Mesenchymal stem cell (in vitro differentiated cells and primary cell): ENCODE data around the gene CACNA2D3.
A peak's percentile ranks its signal among the peaks of the same experiment; 100 is the strongest.

ENCODE experiments used
- DNase-seq: peaks from one replicate; pipeline ENCODE4 v3.0.0-alpha.2; 2013
- H2AFZ ChIP-seq: one replicate; pipeline ENCODE4 v1.6.1; 2013; ENCODE audit warnings: low read depth, mild to moderate bottlenecking, control low read depth, inconsistent platforms, low read length, moderate library complexity
- H2AK5ac ChIP-seq: 2 replicates; pipeline ENCODE4 v1.6.1; 2013; ENCODE audit warnings: low read length, moderate library complexity, mild to moderate bottlenecking, inconsistent platforms; ENCODE audit not compliant: severe bottlenecking
- H2BK120ac ChIP-seq: one replicate; pipeline ENCODE4 v1.6.1; 2013; ENCODE audit warnings: low read depth, mild to moderate bottlenecking, inconsistent platforms, low read length, moderate library complexity
- H2BK12ac ChIP-seq, 2 experiments: one replicate each; pipeline ENCODE4 v1.6.1; 2013; ENCODE audit warnings: inconsistent platforms in 2 of 2, low read length in 2 of 2, mild to moderate bottlenecking in 2 of 2, moderate library complexity in 2 of 2, control low read depth in 1 of 2
- H2BK15ac ChIP-seq: one replicate; pipeline ENCODE4 v1.6.1; 2013; ENCODE audit warnings: mild to moderate bottlenecking, low read depth, inconsistent platforms; ENCODE audit not compliant: poor library complexity, severe bottlenecking
- H2BK5ac ChIP-seq: 2 replicates; pipeline ENCODE4 v1.6.1; 2013; ENCODE audit warnings: low read depth, mild to moderate bottlenecking, low read length, control low read depth, inconsistent platforms; ENCODE audit not compliant: poor library complexity, severe bottlenecking
- H3K14ac ChIP-seq, 2 experiments: one replicate each; pipeline ENCODE4 v1.6.1; 2013; ENCODE audit warnings: inconsistent platforms in 2 of 2, low read length in 2 of 2, control low read depth in 1 of 2, mild to moderate bottlenecking in 1 of 2, moderate library complexity in 1 of 2
- H3K18ac ChIP-seq, 2 experiments: one replicate each; pipeline ENCODE4 v1.6.1; 2013; ENCODE audit warnings: inconsistent platforms in 2 of 2, low read length in 2 of 2, control low read depth in 1 of 2, low read depth in 1 of 2, mild to moderate bottlenecking in 1 of 2
- H3K23ac ChIP-seq, 2 experiments: one replicate each; pipeline ENCODE4 v1.6.1; 2013; ENCODE audit warnings: inconsistent platforms in 2 of 2, low read length in 2 of 2, mild to moderate bottlenecking in 2 of 2, moderate library complexity in 2 of 2, control low read depth in 1 of 2
- H3K27ac ChIP-seq: 2 replicates; pipeline ENCODE4 v1.5.1; 2013; ENCODE audit warnings: mild to moderate bottlenecking, moderate library complexity, low read length, control low read depth, inconsistent platforms; ENCODE audit not compliant: poor library complexity, severe bottlenecking
- H3K27me3 ChIP-seq, 2 experiments: 2 replicates each; pipeline versions ENCODE4 v1.6.1 to v1.7.0; 2013; ENCODE audit warnings: low read length in 2 of 2, mild to moderate bottlenecking in 2 of 2, moderate library complexity in 2 of 2, control low read depth in 1 of 2, inconsistent platforms in 1 of 2; ENCODE audit not compliant: control insufficient read depth in 1 of 2, insufficient read depth in 1 of 2
- H3K36me3 ChIP-seq, 2 experiments: 2 replicates each; pipeline versions ENCODE4 v1.6.1 to v1.7.0; 2013; ENCODE audit warnings: low read length in 2 of 2, control low read depth in 1 of 2, inconsistent platforms in 1 of 2, low read depth in 1 of 2, mild to moderate bottlenecking in 1 of 2; ENCODE audit not compliant: insufficient read depth in 2 of 2, control insufficient read depth in 1 of 2
- H3K4ac ChIP-seq, 2 experiments: one replicate each; pipeline ENCODE4 v1.6.1; 2013; ENCODE audit warnings: inconsistent platforms in 2 of 2, low read length in 2 of 2, mild to moderate bottlenecking in 2 of 2, moderate library complexity in 2 of 2, control low read depth in 1 of 2, low read depth in 1 of 2
- H3K4me1 ChIP-seq: 2 replicates; pipeline ENCODE4 v1.6.1; 2013; ENCODE audit warnings: low read depth, low read length, control low read depth; ENCODE audit not compliant: control insufficient read depth, insufficient read depth
- H3K4me2 ChIP-seq: 2 replicates; pipeline ENCODE4 v1.6.1; 2013; ENCODE audit warnings: low read length, mild to moderate bottlenecking, inconsistent platforms; ENCODE audit not compliant: poor library complexity, severe bottlenecking
- H3K4me3 ChIP-seq, 2 experiments: 2 replicates each; pipeline versions ENCODE4 v1.5.1 to v1.7.0; 2013; ENCODE audit warnings: low read length in 2 of 2, mild to moderate bottlenecking in 2 of 2, control low read depth in 1 of 2, low read depth in 1 of 2; ENCODE audit not compliant: insufficient read depth in 1 of 2
- H3K79me1 ChIP-seq: replicated peaks from 2 replicates; pipeline ENCODE4 v1.6.1; 2013; ENCODE audit warnings: mild to moderate bottlenecking, control low read depth, low read length, inconsistent platforms; ENCODE audit not compliant: poor library complexity, severe bottlenecking
- H3K9ac ChIP-seq: 2 replicates; pipeline ENCODE4 v1.7.0; 2013; ENCODE audit warnings: mild to moderate bottlenecking, low read length, moderate library complexity
- H3K9me3 ChIP-seq: 2 replicates; pipeline ENCODE4 v1.7.0; 2013; ENCODE audit warnings: mild to moderate bottlenecking, low read length; ENCODE audit not compliant: control insufficient read depth
- H4K8ac ChIP-seq: one replicate; pipeline ENCODE4 v1.6.1; 2013; ENCODE audit warnings: inconsistent platforms, mild to moderate bottlenecking, low read length, moderate library complexity
- H4K91ac ChIP-seq: one replicate; pipeline ENCODE4 v1.6.1; 2013; ENCODE audit warnings: mild to moderate bottlenecking, low read length, inconsistent platforms
- WGBS: methylation state at CpG from one replicate; pipeline ENCODE4 v1.1.7; 2013; ENCODE audit warnings: mixed read lengths; 5-methylcytosine and 5-hydroxymethylcytosine counted together

CACNA2D3 gene

DNA sequence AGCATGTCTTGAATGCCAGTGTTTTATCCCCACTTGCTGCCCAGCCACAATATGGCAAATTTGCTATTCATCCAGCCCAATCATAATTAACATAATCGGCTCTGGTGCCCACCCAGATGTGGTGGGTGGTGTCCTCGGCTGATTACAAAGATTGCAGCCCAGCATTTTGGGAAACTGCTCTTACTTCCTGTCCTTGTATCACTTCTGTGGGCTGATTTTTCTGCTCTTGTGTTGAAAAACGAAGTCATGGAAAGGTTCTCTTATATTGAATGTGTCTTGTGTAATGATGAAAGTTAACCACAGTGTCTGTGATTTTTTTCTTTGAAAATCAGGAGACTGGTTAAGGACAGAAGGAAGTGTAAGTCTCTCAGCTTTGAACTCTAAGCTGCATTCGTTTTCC lies 141.7 kb downstream of the CACNA2D3 start:
- H3K9me3 ChIP-seq, result no peaks in the 10 kb centered on the region
- no peak overlapping the region for H3K27ac ChIP-seq
- WGBS, result 39% methylated on average over 4 of the region's 4 CpGs
- no peak overlapping the region for H2BK12ac ChIP-seq
- H4K8ac ChIP-seq, result no peak overlapping the region
- peaks cover 0 to 7% of the 10 kb centered on the region in 2 experiments for H3K27me3 ChIP-seq
- no peak overlapping the region for H4K91ac ChIP-seq
- no peak overlapping the region for H3K14ac ChIP-seq
- H3K4me2 ChIP-seq, result no peak overlapping the region
- H3K18ac ChIP-seq, result no peak overlapping the region
- H3K79me1 ChIP-seq, result no peaks in the 10 kb centered on the region
- H2BK5ac ChIP-seq, result no peak overlapping the region
- H3K9ac ChIP-seq, result no peak overlapping the region
- no peak overlapping the region for H2AK5ac ChIP-seq
- H3K4ac ChIP-seq, result no peak overlapping the region
- H3K4me1 ChIP-seq, result no peaks in the 10 kb centered on the region
- H3K36me3 ChIP-seq, result no peaks in the 10 kb centered on the region
- no peak overlapping the region for H2BK15ac ChIP-seq
- no peak overlapping the region for H2BK120ac ChIP-seq
- H3K4me3 ChIP-seq, result no peak overlapping the region
- DNase-seq, result no peak
- no peak overlapping the region for H2AFZ ChIP-seq
- H3K23ac ChIP-seq, result no peak overlapping the region

DNA sequence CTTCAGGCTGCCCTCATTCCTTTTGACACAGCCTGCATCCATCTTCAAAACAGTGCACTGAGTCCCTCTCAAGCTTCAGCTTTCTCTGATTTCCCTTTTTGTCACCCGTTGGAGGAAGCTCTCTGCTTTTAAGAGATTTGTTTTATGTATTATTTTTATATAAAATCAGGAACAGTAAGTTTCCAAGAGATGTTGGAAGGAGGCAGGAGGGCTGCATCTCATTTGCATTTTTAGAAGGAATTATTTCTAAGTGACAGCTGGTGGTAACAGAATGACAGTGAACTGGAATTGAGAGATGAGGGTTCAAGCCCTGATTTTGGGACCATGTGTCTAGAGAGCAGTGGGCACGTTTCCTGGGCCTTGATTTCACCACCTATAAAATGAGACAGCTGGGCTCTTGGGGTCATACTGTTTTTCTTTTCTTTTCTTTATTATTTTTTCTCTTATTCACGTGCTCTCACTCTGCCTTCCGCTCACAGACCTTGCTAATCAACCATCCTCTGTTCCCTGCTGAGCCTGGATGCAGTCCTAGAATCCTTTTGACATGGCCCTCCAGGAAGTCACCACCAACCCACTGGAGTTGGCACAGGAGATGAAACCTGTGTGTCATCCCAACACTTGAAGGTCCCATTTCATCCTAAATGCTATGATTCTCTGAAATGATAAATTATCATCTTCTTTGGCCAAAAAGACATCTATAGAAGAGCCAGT lies 148.6 kb downstream of the CACNA2D3 start:
- H2AK5ac ChIP-seq, result no peak overlapping the region
- H2AFZ ChIP-seq, result no peak overlapping the region
- H4K8ac ChIP-seq, result no peak overlapping the region
- H2BK12ac ChIP-seq, result no peak overlapping the region
- H3K14ac ChIP-seq, result no peak overlapping the region
- no peaks in the 10 kb centered on the region for H3K79me1 ChIP-seq
- no peak overlapping the region for H3K18ac ChIP-seq
- no peak overlapping the region for H3K23ac ChIP-seq
- no peak overlapping the region for H3K4me2 ChIP-seq
- no peak overlapping the region for H3K4ac ChIP-seq
- H3K27ac ChIP-seq, result no peak overlapping the region
- H3K36me3 ChIP-seq, result no peaks in the 10 kb centered on the region
- no peak overlapping the region for H2BK15ac ChIP-seq
- DNase-seq, result no peak
- no peaks in the 10 kb centered on the region for H3K9me3 ChIP-seq
- no peak overlapping the region for H3K4me3 ChIP-seq
- peaks cover 0 to 19% of the 10 kb centered on the region in 2 experiments for H3K27me3 ChIP-seq
- H3K4me1 ChIP-seq, result no peaks in the 10 kb centered on the region
- 30% methylated on average over 2 of the region's 4 CpGs for WGBS
- H2BK120ac ChIP-seq, result no peak overlapping the region
- no peak overlapping the region for H2BK5ac ChIP-seq
- no peak overlapping the region for H4K91ac ChIP-seq
- no peak overlapping the region for H3K9ac ChIP-seq

DNA sequence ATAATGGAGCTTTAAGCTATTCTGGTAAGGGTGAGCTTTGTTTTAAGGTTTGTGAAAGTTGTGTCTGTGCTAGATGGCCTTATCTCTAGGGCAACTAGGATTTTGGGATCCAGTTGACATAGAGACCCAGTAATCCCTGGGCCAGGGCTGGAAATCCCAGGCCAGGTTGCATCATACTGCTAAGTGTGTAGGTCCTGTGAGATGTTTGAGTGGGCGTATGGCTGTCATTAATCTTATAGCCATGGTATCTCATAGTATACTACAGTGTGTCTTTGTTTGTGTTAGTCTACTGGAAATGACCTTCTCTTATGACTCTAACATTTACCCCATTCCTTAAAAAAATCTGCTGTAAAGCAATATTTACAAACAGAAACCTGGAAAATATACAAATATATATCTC lies 151.4 kb downstream of the CACNA2D3 start:
- Histone ChIP-seq H2BK15ac (no peak overlapping the region), H2BK12ac (no peak overlapping the region), H3K36me3 (no peaks in the 10 kb centered on the region), H3K27ac (no peak overlapping the region), H4K8ac (no peak overlapping the region), H3K27me3 (peaks cover 0 to 12% of the 10 kb centered on the region in 2 experiments), H3K18ac (no peak overlapping the region), H3K79me1 (no peaks in the 10 kb centered on the region), H3K4me2 (no peak overlapping the region), H3K4ac (no peak overlapping the region), H3K9me3 (no peaks in the 10 kb centered on the region), H2BK120ac (no peak overlapping the region), H3K14ac (no peak overlapping the region), H3K4me3 (no peak overlapping the region), H3K4me1 (no peaks in the 10 kb centered on the region), H3K9ac (no peak overlapping the region), H3K23ac (no peak overlapping the region), H2AK5ac (no peak overlapping the region), H2BK5ac (no peak overlapping the region), H2AFZ (no peak overlapping the region), H4K91ac (no peak overlapping the region)
- DNase-seq, result no peak
- no CpG with 5 or more reads among the region's 1 CpG for WGBS

DNA sequence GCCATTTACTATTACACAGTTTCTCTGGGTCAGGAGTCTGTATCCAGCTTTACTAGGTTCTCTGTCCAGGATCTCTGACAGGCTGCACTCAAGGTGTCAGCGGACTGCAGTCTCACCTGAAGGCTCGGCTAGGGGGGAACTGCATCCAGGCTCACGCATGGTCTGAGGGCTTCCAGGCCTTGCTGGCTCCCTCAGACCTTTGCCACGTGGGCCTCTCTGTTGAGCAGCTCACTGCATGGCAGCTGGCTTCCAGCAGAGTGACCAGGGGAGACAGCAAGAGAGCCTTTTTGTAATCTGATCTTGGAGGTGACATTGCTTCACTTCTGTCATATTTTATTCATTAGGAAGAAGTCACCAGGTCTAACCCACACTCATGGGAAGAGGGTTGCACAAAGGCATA lies 152.3 kb downstream of the CACNA2D3 start:
- Histone ChIP-seq H2BK12ac (no peak overlapping the region), H3K14ac (no peak overlapping the region), H4K8ac (no peak overlapping the region), H2BK15ac (no peak overlapping the region), H3K4me2 (no peak overlapping the region), H3K27ac (no peak overlapping the region), H3K18ac (no peak overlapping the region), H3K4ac (no peak overlapping the region), H2AK5ac (no peak overlapping the region), H3K9me3 (no peaks in the 10 kb centered on the region), H3K27me3 (peaks cover 0 to 12% of the 10 kb centered on the region in 2 experiments), H3K4me1 (no peaks in the 10 kb centered on the region), H4K91ac (no peak overlapping the region), H2BK120ac (no peak overlapping the region), H3K79me1 (no peaks in the 10 kb centered on the region), H3K4me3 (peak overlapping the region in 1 of 2 experiments; percentile 7), H3K23ac (no peak overlapping the region), H2BK5ac (no peak overlapping the region), H2AFZ (no peak overlapping the region), H3K9ac (no peak overlapping the region), H3K36me3 (no peaks in the 10 kb centered on the region)
- DNase-seq, result no peak
- 66% methylated on average over 4 of the region's 4 CpGs for WGBS
